ENCODE measurements around the gene FFAR2.

Gene FFAR2

GRCh38 chr19:35495107-35496064, 47.3 kb downstream of the FFAR2 start:
- DNase-seq (ENCODE audit: extremely low read depth, low read depth): peak; percentile 15
- no peak overlapping the region for H3K4me3 ChIP-seq (replicated peaks; ENCODE audit: low read depth, low read length)
- TF ChIP-seq, protein P1, sequence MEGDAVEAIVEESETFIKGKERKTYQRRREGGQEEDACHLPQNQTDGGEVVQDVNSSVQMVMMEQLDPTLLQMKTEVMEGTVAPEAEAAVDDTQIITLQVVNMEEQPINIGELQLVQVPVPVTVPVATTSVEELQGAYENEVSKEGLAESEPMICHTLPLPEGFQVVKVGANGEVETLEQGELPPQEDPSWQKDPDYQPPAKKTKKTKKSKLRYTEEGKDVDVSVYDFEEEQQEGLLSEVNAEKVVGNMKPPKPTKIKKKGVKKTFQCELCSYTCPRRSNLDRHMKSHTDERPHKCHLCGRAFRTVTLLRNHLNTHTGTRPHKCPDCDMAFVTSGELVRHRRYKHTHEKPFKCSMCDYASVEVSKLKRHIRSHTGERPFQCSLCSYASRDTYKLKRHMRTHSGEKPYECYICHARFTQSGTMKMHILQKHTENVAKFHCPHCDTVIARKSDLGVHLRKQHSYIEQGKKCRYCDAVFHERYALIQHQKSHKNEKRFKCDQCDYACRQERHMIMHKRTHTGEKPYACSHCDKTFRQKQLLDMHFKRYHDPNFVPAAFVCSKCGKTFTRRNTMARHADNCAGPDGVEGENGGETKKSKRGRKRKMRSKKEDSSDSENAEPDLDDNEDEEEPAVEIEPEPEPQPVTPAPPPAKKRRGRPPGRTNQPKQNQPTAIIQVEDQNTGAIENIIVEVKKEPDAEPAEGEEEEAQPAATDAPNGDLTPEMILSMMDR (IDR thresholded peaks at IDR 0.05; ENCODE audit: low read depth, low read length, missing control alignments): peak; percentile 96

DNA sequence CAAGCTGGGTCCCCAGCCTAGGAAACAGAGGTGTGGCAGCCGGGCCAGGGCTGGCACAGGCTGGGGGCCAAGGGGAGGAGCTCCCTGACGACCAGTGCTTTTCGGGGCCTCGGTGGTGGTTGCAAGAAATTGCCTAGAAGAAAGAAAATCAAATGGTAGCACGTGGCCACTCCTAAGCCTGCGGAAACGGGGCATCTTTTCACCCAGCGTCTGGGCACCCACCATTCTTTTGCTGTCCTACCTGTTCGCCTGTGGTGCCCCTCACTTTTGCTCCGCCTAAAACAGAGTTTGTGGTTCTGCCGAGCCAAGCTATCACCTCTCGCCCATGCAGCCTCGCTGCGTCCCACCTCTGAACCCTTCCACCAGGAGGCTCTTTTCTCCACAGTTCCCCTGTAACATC, 49.3 kb downstream of the FFAR2 start:
- no peak for DNase-seq (ENCODE audit: extremely low read depth, low read depth)
- TF ChIP-seq, protein P1 (IDR thresholded peaks at IDR 0.05; ENCODE audit: low read depth, low read length, missing control alignments): no peak

DNA sequence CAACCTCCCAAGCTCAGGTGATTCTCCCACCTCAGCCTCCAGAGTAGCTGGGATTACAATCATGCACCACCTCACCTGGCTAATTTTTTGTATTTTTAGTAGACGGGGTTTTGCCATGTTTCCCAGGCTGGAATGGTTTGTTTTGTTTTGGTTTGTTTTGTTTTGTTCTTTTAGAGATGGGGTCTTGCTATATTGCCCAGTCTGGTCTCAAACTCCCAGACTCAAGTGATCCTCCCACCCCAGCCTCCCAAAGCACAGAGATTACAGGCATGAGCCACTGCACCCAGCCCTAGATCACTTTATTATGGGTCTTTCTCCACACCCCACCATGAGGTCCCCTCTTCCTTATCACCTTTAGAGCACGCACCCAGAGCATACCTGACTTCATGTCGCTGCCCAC, 50.2 kb downstream of the FFAR2 start:
- TF ChIP-seq, protein P1 (IDR thresholded peaks at IDR 0.05; ENCODE audit: low read depth, low read length, missing control alignments): no peak
- no peak for DNase-seq (ENCODE audit: extremely low read depth, low read depth)
- no peak overlapping the region for H3K4me3 ChIP-seq (replicated peaks; ENCODE audit: low read depth, low read length)

More for the DNA sequence above, 49.3 kb downstream of the FFAR2 start:
- H3K4me3 ChIP-seq (replicated peaks; ENCODE audit: low read depth, low read length): no peak overlapping the region

DNA sequence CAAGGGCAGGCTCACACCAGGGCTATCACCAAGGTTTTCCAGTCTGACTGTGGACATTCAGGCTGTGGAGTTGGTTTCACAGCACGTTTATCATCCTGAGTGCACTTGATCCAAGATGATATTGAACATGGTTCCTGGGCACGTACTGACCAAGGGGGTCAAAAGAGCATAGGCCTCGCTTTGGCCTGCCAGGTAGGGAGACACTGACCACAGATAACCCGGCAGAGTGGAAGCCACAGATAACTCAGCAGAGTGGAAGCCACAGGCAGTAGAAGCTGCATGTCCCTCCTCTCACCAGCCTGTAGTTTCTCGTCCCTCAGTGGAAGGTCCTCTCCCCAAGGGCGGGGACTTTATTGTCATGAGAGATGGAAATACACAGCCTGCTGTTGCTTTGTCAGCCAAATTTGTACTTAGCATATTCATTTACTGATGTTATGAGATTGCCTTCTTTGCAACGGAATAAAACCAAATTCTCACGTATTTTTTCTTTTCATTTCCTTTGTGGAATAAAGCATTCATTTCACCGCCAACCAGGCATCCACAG, 51.0 kb downstream of the FFAR2 start:
- DNase-seq (ENCODE audit: extremely low read depth, low read depth): no peak
- TF ChIP-seq, protein P1 (IDR thresholded peaks at IDR 0.05; ENCODE audit: low read depth, low read length, missing control alignments): no peak
- no peak overlapping the region for H3K4me3 ChIP-seq (replicated peaks; ENCODE audit: low read depth, low read length)

- DNase-seq (ENCODE audit: extremely low read depth, low read depth): no peak
- H3K4me3 ChIP-seq (replicated peaks; ENCODE audit: low read depth, low read length): no peak overlapping the region
- TF ChIP-seq, protein P1 (IDR thresholded peaks at IDR 0.05; ENCODE audit: low read depth, low read length, missing control alignments): no peak
Measured at GRCh38 chr19:35500611-35501010, 52.6 kb downstream of the FFAR2 start.

Data from HFF-Myc (cell line).